ENCODE data around the gene RANBP9.

RANBP9 gene

GRCh38 chr6:13593103-13593502, 118.5 kb downstream of the RANBP9 start:
- H3K79me2 ChIP-seq (ENCODE audit: insufficient read depth, low read depth): no peaks in the 10 kb centered on the region
- no peaks in the 10 kb centered on the region for H3K4me1 ChIP-seq (ENCODE audit: low read depth, poor library complexity, severe bottlenecking)
- H3K36me3 ChIP-seq (ENCODE audit: insufficient read depth): no peaks in the 10 kb centered on the region
- no peak overlapping the region for H3K4me3 ChIP-seq (IDR thresholded peaks at IDR 0.05; ENCODE audit: insufficient read depth, low read depth, low read length)
- TF ChIP-seq CTCF (conservative IDR thresholded peaks at IDR 0.05; ENCODE audit: low read depth, low read length): no peak
- no peak overlapping the region for H3K27ac ChIP-seq
- H3K9ac ChIP-seq: no peak overlapping the region
- no peak overlapping the region for H2AFZ ChIP-seq (ENCODE audit: low read depth)
- H4K20me1 ChIP-seq (ENCODE audit: insufficient read depth): no peaks in the 10 kb centered on the region
- no peaks in the 10 kb centered on the region for H3K27me3 ChIP-seq (ENCODE audit: insufficient read depth, low read depth)
- no peak overlapping the region for H3K4me2 ChIP-seq

GRCh38 chr6:13591205-13591921, 120.3 kb downstream of the RANBP9 start:
- Histone ChIP-seq H3K4me2 (no peak overlapping the region), H3K27ac (no peak overlapping the region), H3K27me3 (ENCODE audit: insufficient read depth, low read depth) (no peaks in the 10 kb centered on the region), H3K9ac (no peak overlapping the region), H4K20me1 (ENCODE audit: insufficient read depth) (no peaks in the 10 kb centered on the region), H3K79me2 (ENCODE audit: insufficient read depth, low read depth) (no peaks in the 10 kb centered on the region), H3K36me3 (ENCODE audit: insufficient read depth) (no peaks in the 10 kb centered on the region), H3K4me3 (IDR thresholded peaks at IDR 0.05; ENCODE audit: insufficient read depth, low read depth, low read length) (no peak overlapping the region), H2AFZ (ENCODE audit: low read depth) (no peak overlapping the region), H3K4me1 (ENCODE audit: low read depth, poor library complexity, severe bottlenecking) (no peaks in the 10 kb centered on the region)
- no peak for TF ChIP-seq CTCF (conservative IDR thresholded peaks at IDR 0.05; ENCODE audit: low read depth, low read length)

- Histone ChIP-seq H3K4me1 (ENCODE audit: low read depth, poor library complexity, severe bottlenecking) (no peaks in the 10 kb centered on the region), H3K27ac (no peak overlapping the region), H3K27me3 (ENCODE audit: insufficient read depth, low read depth) (no peaks in the 10 kb centered on the region), H4K20me1 (ENCODE audit: insufficient read depth) (no peaks in the 10 kb centered on the region), H3K79me2 (ENCODE audit: insufficient read depth, low read depth) (no peaks in the 10 kb centered on the region), H3K4me2 (no peak overlapping the region), H2AFZ (ENCODE audit: low read depth) (no peak overlapping the region), H3K4me3 (IDR thresholded peaks at IDR 0.05; ENCODE audit: insufficient read depth, low read depth, low read length) (no peak overlapping the region), H3K9ac (no peak overlapping the region), H3K36me3 (ENCODE audit: insufficient read depth) (no peaks in the 10 kb centered on the region)
- no peak for TF ChIP-seq CTCF (conservative IDR thresholded peaks at IDR 0.05; ENCODE audit: low read depth, low read length)
Measured at GRCh38 chr6:13590574-13591153, 121.0 kb downstream of the RANBP9 start.

GRCh38 chr6:13589801-13590200, 121.8 kb downstream of the RANBP9 start:
- Histone ChIP-seq H3K9ac (no peak overlapping the region), H3K79me2 (ENCODE audit: insufficient read depth, low read depth) (no peaks in the 10 kb centered on the region), H4K20me1 (ENCODE audit: insufficient read depth) (no peaks in the 10 kb centered on the region), H3K4me2 (no peak overlapping the region), H3K36me3 (ENCODE audit: insufficient read depth) (no peaks in the 10 kb centered on the region), H3K4me1 (ENCODE audit: low read depth, poor library complexity, severe bottlenecking) (no peaks in the 10 kb centered on the region), H3K4me3 (IDR thresholded peaks at IDR 0.05; ENCODE audit: insufficient read depth, low read depth, low read length) (no peak overlapping the region), H3K27me3 (ENCODE audit: insufficient read depth, low read depth) (no peaks in the 10 kb centered on the region), H3K27ac (no peak overlapping the region), H2AFZ (ENCODE audit: low read depth) (no peak overlapping the region)
- TF ChIP-seq CTCF (conservative IDR thresholded peaks at IDR 0.05; ENCODE audit: low read depth, low read length): no peak

Data from KMS-11 (cell line).